Activated T-cell treated with anti-CD3 and anti-CD28 coated beads for 48 hours (primary cell): ENCODE data around the gene CAMK1D.
"Not testable (repeated sequence)": the region's sequence is repeated elsewhere in the genome, so short reads cannot be mapped to it uniquely, and the experiment has no call there.

ENCODE experiments used
- DNase-seq: peaks from one replicate; pipeline ENCODE4 v3.0.0-alpha.2; 2020; ENCODE audit warnings: low read depth

The CAMK1D gene

GRCh38 chr10:12854988-12855387 is 505.6 kb downstream of the CAMK1D start:
- no peak for DNase-seq

- no peak for DNase-seq
Measured at GRCh38 chr10:12862459-12862858, 513.1 kb downstream of the CAMK1D start.

DNA sequence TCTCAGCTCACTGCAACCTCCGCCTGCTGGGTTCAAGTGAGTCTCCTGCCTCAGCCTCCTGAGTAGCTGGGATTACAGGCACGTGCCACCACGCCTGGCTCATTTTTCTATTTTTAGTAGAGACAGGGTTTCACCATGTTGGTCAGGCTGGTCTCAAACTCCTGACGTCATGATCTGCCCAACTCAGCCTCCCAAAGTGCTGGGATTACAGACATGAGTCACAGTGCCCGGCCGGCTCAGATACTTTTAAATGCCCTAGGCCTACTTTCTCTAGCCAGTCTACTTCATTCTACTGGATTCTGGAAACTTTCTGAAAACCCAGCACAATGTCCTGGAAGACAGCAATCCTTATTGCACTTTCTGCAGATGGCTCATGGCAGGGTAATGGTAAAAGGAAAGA is 516.2 kb downstream of the CAMK1D start:
- not testable (repeated sequence) for DNase-seq

DNA sequence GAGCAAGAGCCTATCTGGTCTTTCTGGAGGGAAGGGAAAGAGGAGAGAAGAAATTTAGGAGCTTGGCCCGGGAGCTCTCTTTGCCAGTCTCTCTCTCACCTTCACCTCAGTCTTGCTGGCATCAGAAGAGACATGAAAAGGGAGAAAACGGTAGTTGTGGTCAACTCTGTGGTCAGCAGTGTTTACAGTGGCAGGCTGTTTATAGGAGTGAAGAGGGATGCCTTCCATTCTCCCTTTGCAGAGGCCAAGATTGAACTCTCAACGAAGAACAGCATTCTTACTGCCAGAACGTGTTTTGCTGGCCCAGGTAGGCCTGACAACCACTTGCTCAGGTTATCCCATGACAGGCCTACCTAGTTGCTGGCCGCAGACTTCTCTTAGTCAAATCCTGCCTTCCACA is 518.9 kb downstream of the CAMK1D start:
- no peak for DNase-seq

DNA sequence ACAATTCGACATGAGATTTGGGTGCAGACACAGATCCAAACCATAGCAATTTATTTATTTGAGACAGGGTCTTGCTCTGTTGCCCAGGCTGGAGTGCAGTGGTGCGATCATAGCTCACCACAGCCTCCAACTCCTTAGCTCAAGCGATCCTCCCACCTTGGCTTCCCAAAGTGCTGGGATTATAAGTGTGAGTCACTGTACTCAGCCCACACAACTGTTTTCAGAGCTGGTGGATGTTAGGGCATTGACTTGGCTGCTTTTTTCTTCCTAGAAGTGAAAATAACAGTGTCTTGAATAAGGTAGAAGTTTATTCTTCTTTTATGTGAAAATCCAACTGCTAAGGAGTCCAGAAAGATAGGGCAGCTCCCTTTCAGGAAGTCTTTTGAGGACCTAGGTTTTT is 520.1 kb downstream of the CAMK1D start:
- DNase-seq, result no peak

DNA sequence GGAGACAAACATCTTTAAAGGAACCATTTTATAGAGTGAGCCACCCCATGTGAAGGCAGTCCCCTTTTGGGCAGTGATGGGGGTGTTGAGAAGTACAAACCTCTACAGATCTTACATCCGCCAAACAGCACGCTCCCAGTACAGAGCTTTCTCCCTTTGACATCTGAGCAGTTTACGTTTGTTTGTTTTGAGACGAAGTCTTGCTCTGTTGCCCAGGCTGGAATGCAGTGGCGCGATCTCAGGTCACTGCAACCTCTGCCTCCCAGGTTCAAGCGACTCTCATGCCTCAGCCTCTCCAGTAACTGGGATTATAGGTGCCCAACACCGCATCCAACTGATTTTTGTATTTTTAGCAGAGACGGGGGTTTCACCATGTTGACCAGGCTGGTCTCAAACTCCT is 523.2 kb downstream of the CAMK1D start:
- DNase-seq, result no peak

GRCh38 chr10:12873172-12873571 is 523.8 kb downstream of the CAMK1D start:
- no peak for DNase-seq

DNA sequence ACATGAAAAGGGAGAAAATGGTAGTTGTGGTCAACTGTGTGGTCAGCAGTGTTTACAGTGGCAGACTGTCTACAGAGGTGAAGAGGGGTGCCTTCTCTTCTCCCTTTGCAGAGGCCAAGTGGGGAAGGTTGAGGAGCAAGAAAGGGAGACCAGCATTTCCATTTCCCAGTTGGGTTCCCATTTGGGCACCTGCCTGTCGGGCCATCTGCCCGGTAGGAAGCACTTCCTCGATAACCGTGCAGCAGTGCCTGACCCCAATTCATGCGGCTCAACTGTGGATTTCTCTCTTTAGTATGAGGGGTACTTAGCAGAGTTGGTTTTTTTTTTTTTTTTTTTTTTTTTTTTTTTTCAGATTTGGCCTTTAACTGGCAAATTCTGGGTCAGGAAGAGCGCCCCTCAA is 525.2 kb downstream of the CAMK1D start:
- DNase-seq, result no peak

DNA sequence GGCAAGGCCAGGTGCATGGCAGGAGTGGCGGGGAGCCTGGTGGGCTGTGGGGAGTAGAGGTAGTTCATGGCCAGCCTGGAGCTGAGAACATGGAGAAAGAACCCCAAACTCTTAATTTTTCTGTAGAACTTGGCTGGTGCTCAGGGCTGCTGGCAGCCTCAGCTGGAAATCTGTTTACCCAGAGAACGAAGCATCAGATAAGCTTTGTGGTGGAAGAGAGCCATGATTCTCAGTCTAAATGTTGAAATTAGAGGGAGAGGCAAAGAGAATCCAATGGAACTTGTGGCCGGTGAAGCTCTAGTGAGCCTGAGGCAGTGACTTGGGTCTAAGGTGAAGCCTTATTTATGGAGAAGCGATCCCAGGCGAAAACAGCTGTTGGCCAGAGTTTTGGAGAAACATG is 525.8 kb downstream of the CAMK1D start:
- DNase-seq, result no peak

GRCh38 chr10:12876266-12876665 is 526.9 kb downstream of the CAMK1D start:
- DNase-seq, result no peak

- no peak for DNase-seq
Measured at GRCh38 chr10:12877150-12877549, 527.8 kb downstream of the CAMK1D start.

DNA sequence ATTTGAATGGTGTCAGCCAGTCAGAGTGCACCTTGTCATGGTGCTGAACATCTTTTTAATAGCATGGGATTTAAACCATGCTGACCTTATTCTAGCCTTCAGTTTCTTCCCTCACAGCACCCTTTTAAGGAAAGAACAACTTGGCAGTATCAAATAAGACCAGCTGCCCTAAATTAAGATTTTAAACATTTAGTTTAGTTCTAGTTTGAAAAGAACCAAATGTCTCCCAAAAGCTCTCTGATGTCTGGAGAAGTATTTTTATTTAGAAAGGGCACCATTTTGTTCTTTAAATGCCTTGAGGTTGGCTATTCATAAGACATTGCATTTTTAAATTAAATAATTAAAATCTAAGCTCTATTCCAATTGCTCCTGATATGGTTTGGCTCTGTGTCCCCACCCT is 531.1 kb downstream of the CAMK1D start:
- DNase-seq, result no peak

DNA sequence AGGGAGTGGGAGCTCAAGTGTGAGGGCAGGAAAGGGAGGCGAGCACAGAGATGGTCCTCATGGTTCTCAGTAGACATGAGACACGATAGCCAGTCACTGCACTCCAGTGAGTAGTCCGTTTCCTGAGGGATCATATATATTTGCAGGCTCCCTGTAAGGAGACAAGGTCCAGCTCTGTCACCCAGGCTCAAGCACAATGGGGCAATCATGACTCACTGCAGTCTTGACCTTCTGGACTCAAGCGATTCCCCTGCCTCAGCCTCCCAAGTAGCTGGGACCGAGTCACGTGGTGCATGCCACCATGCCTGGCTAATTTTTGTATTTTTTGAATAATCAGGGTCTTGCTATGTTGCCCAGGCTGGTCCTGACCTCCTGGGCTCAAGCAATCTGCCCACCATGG is 535.5 kb downstream of the CAMK1D start:
- no peak for DNase-seq
